IPS-NIHi7 (cell line): ENCODE data around the gene CUX1.

ENCODE experiments used
- DNase-seq: peaks from one replicate; pipeline ENCODE4 v3.0.0; 2012; ENCODE audit warnings: mixed read lengths; ENCODE audit errors: extremely low spot score

Gene CUX1

GRCh38 chr7:101896316-101896715 lies 78.9 kb downstream of the CUX1 start:
- DNase-seq = no peak

DNA sequence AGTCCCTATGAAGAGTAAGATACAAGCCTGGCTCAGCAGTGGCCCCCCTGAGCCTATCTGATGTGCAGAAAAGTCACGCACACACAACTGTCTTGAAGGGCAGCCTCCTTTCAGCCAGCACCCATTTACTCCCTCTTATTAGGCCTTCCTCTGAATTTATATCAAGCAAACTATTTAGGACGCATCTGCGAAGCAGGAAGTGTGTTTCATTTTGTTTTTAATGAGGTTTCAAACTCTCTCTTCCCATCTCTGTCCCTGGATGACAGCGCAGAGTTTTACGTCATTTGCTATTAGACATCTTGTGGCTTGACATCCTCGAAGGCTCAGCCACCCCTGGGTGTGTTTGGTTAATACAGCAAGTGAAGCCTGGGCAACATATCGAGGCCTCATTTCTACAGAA lies 79.5 kb downstream of the CUX1 start:
- no peak for DNase-seq

DNA sequence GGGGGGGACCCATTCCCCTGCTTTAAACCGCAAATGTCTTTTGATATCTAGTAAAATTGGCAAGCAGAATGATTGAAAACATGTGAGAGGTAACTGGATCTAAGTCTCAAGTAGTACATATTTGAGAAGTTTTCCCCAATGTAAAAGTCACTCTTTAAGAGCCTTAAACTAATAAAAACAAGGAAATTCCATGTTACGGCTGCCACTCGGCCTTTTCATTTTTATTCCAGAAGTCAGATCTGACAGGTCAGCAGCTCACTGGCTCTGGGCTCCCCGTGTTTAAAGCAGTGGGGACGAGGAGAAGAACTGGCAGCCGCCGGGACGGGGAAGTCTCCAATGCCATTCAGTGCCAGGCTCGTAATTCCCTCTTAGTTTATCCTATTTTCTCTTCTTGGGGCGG lies 80.7 kb downstream of the CUX1 start:
- no peak for DNase-seq

DNA sequence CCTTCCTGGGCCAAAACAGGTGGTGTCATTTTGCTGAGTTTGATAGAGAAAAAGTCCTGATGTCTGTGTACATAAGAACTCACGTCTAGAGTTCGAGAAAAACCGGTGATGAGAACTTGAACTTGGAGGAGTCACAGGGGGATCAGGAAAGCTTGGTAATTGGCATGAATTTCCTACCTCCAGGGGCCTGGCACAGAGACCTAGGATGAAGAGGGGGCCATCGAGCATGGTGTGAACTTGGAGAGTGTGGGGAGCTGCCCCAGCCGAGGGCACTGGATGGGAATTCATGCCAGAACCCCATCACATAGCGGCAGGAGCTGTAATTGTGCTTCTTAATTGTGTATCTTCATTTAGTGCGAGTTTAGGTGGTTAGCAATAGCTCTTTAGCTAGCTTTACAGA lies 82.2 kb downstream of the CUX1 start:
- no peak for DNase-seq

- DNase-seq = no peak
Observed at GRCh38 chr7:101900103-101900502, 82.7 kb downstream of the CUX1 start.

GRCh38 chr7:101901661-101902491 lies 84.5 kb downstream of the CUX1 start:
- DNase-seq = no peak

DNA sequence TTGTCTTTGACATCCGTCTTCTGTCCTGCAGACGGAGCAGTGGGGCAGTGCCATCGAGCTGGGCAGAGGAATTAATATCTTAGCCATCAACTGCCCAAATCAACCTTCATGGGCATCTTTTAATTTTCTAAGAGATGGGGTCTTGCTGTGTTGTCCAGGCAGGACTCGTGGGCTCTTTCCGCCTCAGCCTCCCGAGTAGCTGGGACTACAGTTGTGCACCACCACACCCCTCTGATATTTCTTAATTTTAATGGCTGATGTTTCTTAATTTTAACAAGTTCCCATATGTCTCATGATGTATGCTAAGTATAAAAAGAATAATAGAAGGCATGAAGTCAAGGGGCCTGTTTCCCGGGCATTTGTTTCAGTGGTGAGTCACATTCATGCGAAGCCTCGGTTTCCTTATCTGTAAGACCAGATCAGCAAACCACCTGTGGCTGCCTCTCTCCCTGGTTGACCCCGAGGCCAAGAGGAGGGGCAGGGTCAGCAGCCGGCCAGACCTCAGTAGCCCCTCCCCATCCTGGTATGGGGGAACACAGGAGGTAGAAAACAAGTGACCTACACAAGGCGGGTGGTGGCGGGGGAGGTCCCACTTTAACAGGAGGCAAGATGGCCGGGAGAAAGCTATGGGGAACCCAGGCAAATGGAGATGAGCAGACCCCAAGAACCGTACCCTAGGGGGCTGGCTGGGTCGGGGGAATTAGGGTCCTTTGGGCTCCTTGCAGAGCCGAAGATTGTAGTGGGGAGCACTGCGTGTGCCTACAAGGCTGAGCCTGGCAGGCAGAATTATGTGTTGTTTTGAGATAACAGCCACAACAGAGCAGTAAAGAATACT lies 85.5 kb downstream of the CUX1 start:
- DNase-seq = peak; percentile 61

DNA sequence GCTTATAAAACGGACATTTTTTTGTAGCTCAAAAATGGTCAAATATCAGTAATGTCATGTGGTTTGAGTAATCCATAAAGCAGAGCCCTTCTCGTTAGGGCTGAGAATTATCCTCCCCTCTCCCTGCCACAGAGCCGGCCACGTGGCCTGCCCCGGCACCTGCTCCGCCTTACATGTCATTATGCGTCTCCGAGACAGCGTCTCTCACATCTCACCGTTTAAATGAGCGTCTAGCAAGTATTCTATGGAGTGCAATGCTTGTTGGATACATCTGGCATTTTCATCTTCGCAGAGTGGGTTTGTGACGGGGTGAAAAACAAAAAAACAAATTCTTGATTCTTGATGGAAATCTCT lies 86.1 kb downstream of the CUX1 start:
- no peak for DNase-seq

GRCh38 chr7:101904019-101904418 lies 86.6 kb downstream of the CUX1 start:
- no peak for DNase-seq

DNA sequence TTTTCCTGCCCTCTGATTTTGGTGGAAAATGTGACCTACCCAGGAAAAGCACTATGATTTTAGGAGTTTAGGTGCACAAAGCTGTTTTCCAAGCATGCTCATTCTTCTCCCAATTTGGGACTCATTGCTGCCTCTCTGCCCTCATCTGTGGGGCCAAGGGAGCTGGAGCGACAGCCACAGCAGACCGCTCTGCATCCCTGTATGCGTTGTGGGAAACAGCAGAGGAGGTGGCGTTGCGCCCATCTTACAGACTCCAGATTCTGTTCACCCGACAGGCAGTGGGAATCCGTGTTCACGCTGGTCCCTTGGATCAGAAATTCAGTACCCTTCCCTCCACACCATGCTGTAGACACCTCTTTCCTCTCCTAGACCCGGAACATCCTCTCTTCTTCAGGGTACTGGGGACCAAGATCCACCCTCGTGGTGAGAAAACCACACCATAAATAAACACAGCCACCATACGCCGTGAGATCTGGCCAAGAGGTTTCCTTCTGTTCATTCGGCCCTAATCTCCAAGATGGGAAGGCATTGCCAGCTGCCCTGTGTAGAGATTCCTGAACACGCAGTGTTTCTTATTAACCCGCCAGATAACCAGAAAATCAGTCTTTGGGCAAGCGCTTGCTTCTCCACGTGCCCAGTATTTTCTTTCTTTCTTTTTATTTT lies 87.9 kb downstream of the CUX1 start:
- DNase-seq = no peak

DNA sequence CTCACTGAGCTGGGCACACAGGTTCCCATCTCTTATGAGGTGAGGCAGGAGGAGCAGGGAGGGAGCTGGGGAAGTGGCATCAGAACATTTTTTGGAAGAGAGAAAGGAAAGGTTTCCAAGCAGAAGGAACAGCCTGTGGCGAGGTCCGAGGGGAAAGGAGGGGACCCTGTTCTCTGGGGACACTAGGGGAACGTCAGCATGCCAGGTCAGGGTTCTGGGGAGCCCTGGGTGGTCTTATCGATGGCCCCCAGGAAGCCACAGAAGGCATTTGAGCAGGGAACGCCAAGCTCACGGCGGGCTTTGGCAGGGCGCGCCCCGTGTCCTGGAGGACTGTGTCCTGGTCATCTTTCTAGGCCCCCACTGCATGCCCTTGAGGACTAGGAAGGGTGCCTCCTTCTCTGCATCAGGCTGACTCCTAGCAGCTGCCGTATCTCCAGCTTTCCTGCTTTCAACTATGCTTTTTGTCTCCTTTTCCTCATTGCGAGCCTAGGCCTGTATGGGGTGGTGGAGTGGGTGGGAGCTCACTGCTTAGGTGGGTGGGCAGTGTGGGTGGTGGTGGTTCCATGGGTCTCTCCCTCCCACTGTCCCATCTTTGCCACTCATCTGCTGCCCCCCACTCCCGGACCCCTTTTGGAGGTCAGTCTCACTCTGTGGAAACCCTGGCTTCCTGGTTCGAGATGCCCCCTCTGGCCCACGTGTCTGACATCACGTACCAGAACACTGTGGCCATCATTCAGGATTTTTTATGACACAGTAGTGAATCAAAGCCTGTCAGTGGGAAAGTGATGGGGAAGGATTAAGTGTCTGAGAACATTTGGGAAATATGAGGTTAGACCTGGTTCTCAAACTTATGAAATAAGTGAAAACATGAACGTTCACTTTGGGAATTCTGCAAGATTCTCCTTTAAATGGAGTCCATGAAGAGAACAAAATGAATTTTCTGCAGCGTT lies 89.1 kb downstream of the CUX1 start:
- no peak for DNase-seq

DNA sequence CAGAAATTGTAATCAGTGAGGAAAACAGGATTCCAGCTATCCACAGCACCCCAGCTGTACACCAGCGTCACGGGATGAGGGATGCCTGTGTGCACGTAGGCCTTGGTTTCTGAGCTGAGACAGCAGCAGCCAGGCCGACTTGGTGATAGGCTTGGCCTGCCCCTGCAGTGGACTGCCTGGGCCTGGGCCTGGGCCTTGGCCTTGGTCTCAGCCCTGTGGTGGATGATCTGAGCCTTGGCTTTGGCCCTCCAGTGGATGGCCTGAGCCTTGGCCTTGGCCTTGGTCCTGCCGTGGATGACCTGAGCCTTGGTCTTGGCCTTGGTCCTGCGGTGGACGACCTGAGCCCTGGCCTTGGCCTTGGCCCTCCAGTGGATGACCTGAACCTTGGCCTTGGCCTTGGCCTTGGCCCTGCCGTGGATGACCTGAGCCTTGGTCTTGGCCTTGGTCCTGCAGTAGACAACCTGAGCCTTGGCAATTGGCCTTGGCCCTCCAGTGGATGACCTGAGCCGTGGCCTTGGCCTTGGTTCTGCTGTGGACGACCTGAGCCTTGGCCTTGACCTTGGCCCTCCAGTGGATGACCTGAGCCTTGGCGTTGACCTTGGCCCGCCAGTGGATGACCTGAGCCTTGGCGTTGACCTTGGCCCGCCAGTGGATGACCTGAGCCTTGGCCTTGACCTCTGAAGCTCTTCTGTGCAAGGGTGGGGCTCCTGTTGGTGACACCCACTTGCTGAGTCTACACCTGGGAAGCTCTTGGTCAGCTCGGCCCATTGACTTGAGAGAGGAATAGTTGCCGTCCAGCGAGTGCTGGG lies 93.8 kb downstream of the CUX1 start:
- DNase-seq = no peak

- DNase-seq = no peak
Observed at GRCh38 chr7:101911800-101912715, 94.6 kb downstream of the CUX1 start.

DNA sequence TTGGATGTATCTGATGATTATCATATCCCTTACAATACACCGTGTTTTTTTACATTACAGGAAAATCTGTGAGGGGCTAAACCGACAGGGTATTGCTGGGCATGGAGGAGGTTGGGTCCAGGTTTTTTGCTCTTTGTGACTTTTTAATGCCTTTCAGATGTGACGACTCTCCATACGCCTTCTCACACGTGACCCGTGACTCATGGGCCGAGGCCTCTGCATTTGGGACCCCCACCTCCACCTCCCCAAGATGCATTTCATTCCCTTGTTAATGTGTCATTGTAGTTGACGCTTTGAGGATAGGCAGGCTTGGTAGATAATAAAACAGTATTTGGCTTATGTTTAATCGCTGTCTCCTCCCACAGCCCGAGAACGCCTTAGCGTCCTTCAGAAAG lies 95.3 kb downstream of the CUX1 start:
- DNase-seq = no peak

GRCh38 chr7:101913247-101913721 lies 95.9 kb downstream of the CUX1 start:
- DNase-seq = no peak

DNA sequence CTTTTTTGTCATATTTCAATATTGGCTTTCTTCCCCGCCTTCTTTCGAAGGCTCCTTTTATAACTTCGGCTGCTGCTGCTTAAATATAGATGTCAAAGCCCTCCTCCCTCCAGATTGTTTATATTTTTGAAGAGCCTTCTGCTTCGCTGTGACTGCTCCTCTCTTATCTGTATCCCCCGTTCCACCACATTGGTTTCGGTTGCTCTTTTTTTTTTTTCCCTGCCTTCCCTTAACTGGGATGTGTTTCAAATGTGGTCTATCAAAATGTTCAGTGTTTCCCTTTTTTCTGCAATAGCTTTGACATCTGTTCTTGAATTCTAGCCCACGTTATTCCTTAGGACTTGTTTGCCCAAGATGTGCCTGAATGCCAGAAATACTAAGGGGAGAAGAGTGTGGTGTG lies 96.4 kb downstream of the CUX1 start:
- no peak for DNase-seq

- DNase-seq = no peak
Observed at GRCh38 chr7:101915000-101915399, 97.6 kb downstream of the CUX1 start.

DNA sequence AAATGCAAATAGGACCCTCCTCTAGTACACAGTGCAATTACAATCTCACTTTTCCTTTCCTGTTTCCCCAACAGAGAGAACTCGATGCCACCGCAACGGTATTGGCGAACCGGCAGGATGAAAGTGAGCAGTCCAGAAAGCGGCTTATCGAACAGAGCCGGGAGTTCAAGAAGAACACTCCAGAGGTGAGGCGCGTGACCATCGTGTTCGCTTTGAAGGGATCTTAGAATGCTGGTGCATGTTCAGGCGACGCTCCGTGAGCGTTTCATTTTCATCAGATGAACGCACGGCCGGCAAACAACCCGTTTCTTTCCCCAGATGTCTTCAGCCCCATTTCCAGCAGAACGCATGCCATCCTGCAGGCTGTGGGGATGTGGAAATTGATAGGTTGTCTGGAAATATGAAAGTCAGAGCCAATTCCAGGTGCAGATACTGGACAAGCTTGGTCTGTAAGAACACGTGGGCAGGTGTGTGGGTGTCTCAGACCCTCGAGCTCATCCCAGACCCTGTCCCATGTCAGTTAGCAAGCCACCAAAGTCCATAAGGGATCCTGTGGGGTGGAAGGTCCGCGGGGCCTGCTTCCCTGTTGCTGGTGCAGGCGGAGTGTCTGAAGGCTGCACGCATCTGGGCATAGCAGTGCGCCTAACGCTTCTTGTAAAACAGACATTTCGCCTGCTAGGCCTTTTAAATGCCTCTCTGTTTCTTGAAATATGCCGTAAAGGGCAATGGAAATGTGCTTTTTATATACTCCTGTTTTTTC lies 98.8 kb downstream of the CUX1 start:
- no peak for DNase-seq

DNA sequence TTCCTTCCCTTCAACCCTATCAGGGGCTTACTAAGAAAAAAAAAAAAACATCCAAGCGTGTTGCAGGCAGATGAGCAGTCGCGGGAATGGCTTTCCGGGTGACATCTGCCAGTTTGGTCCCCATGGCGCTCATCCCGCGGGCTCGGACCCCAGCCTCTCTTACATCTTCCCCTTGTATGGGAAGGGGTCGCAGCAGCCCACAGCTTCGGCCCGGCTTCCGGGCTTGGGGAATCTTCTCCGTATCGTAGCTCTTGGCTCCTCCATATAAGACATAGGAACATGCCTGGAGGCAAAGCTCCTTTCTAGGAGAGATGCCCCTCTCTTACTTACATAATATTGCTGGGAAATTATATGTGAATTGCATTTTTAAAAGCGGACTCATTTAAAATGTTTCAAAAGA lies 99.5 kb downstream of the CUX1 start:
- DNase-seq = no peak
